ENCODE results near the gene ASIC5. TPM values are rescaled to one million over a fixed set of nuclear protein-coding genes. Genes with fewer than 3 reads are reported as not detected.

The ASIC5 gene
- polyA plus RNA-seq, 2 donors: not detected

- H3K36me3 ChIP-seq (ENCODE audit: control insufficient read depth in 2 of 2, insufficient read depth in 2 of 2, low read length in 1 of 2): no peaks in the 10 kb centered on the region
- no peak overlapping the region for H3K4me3 ChIP-seq (ENCODE audit: low read depth in 1 of 2, low read length in 2 of 2)
- H3K27me3 ChIP-seq (ENCODE audit: control insufficient read depth in 1 of 2, insufficient read depth in 2 of 2, low read length in 2 of 2): no peaks in the 10 kb centered on the region
- H3K27ac ChIP-seq (ENCODE audit: low read depth in 2 of 2, low read length in 1 of 2): no peak overlapping the region
- H3K9me3 ChIP-seq (ENCODE audit: control insufficient read depth in 2 of 2, insufficient read depth in 1 of 2, low read depth in 1 of 2, low read length in 1 of 2): no peaks in the 10 kb centered on the region
- no peaks in the 10 kb centered on the region for H3K4me1 ChIP-seq (ENCODE audit: control insufficient read depth in 2 of 2, insufficient read depth in 2 of 2, low read length in 1 of 2)
- WGBS, 2 donors: 74 to 81% methylated on average over 3 of the region's 3 CpGs
Observed at GRCh38 chr4:155883895-155884294, 17.8 kb upstream of the ASIC5 start.

- Histone ChIP-seq H3K4me3 (ENCODE audit: low read depth in 1 of 2, low read length in 2 of 2) (no peak overlapping the region), H3K27me3 (ENCODE audit: control insufficient read depth in 1 of 2, insufficient read depth in 2 of 2, low read length in 2 of 2) (no peaks in the 10 kb centered on the region)
- WGBS, 2 donors: 50 to 62% methylated on average over 1 of the region's 1 CpG
Observed at GRCh38 chr4:155881555-155881954, 15.5 kb upstream of the ASIC5 start.

GRCh38 chr4:155879767-155880166 lies 13.7 kb upstream of the ASIC5 start:
- H3K36me3 ChIP-seq (ENCODE audit: control insufficient read depth in 2 of 2, insufficient read depth in 2 of 2, low read length in 1 of 2): no peaks in the 10 kb centered on the region
- H3K27me3 ChIP-seq (ENCODE audit: control insufficient read depth in 1 of 2, insufficient read depth in 2 of 2, low read length in 2 of 2): no peaks in the 10 kb centered on the region
- H3K4me3 ChIP-seq (ENCODE audit: low read depth in 1 of 2, low read length in 2 of 2): no peak overlapping the region
- no peaks in the 10 kb centered on the region for H3K4me1 ChIP-seq (ENCODE audit: control insufficient read depth in 2 of 2, insufficient read depth in 2 of 2, low read length in 1 of 2)
- no peaks in the 10 kb centered on the region for H3K9me3 ChIP-seq (ENCODE audit: control insufficient read depth in 2 of 2, insufficient read depth in 1 of 2, low read depth in 1 of 2, low read length in 1 of 2)
- no peak overlapping the region for H3K27ac ChIP-seq (ENCODE audit: low read depth in 2 of 2, low read length in 1 of 2)

More at GRCh38 chr4:155881555-155881954, 15.5 kb upstream of the ASIC5 start:
- no peaks in the 10 kb centered on the region for H3K9me3 ChIP-seq (ENCODE audit: control insufficient read depth in 2 of 2, insufficient read depth in 1 of 2, low read depth in 1 of 2, low read length in 1 of 2)
- H3K27ac ChIP-seq (ENCODE audit: low read depth in 2 of 2, low read length in 1 of 2): no peak overlapping the region
- no peaks in the 10 kb centered on the region for H3K4me1 ChIP-seq (ENCODE audit: control insufficient read depth in 2 of 2, insufficient read depth in 2 of 2, low read length in 1 of 2)
- H3K36me3 ChIP-seq (ENCODE audit: control insufficient read depth in 2 of 2, insufficient read depth in 2 of 2, low read length in 1 of 2): no peaks in the 10 kb centered on the region

- no peaks in the 10 kb centered on the region for H3K27me3 ChIP-seq (ENCODE audit: control insufficient read depth in 1 of 2, insufficient read depth in 2 of 2, low read length in 2 of 2)
- H3K4me3 ChIP-seq (ENCODE audit: low read depth in 1 of 2, low read length in 2 of 2): no peak overlapping the region
- 30 to 36% methylated on average over 2 of the region's 2 CpGs for WGBS, 2 donors
- H3K4me1 ChIP-seq (ENCODE audit: control insufficient read depth in 2 of 2, insufficient read depth in 2 of 2, low read length in 1 of 2): no peaks in the 10 kb centered on the region
- H3K9me3 ChIP-seq (ENCODE audit: control insufficient read depth in 2 of 2, insufficient read depth in 1 of 2, low read depth in 1 of 2, low read length in 1 of 2): no peaks in the 10 kb centered on the region
- no peak overlapping the region for H3K27ac ChIP-seq (ENCODE audit: low read depth in 2 of 2, low read length in 1 of 2)
- H3K36me3 ChIP-seq (ENCODE audit: control insufficient read depth in 2 of 2, insufficient read depth in 2 of 2, low read length in 1 of 2): no peaks in the 10 kb centered on the region
Observed at GRCh38 chr4:155878611-155879010, 12.5 kb upstream of the ASIC5 start.

GRCh38 chr4:155877971-155878370 lies 11.9 kb upstream of the ASIC5 start:
- Histone ChIP-seq H3K4me1 (ENCODE audit: control insufficient read depth in 2 of 2, insufficient read depth in 2 of 2, low read length in 1 of 2) (no peaks in the 10 kb centered on the region), H3K27ac (ENCODE audit: low read depth in 2 of 2, low read length in 1 of 2) (no peak overlapping the region), H3K9me3 (ENCODE audit: control insufficient read depth in 2 of 2, insufficient read depth in 1 of 2, low read depth in 1 of 2, low read length in 1 of 2) (no peaks in the 10 kb centered on the region), H3K36me3 (ENCODE audit: control insufficient read depth in 2 of 2, insufficient read depth in 2 of 2, low read length in 1 of 2) (no peaks in the 10 kb centered on the region), H3K4me3 (ENCODE audit: low read depth in 1 of 2, low read length in 2 of 2) (no peak overlapping the region), H3K27me3 (ENCODE audit: control insufficient read depth in 1 of 2, insufficient read depth in 2 of 2, low read length in 2 of 2) (no peaks in the 10 kb centered on the region)
- 83 to 88% methylated on average over 4 of the region's 4 CpGs for WGBS, 2 donors

GRCh38 chr4:155875878-155876277 lies 9.8 kb upstream of the ASIC5 start:
- Histone ChIP-seq H3K36me3 (ENCODE audit: control insufficient read depth in 2 of 2, insufficient read depth in 2 of 2, low read length in 1 of 2) (no peaks in the 10 kb centered on the region), H3K4me1 (ENCODE audit: control insufficient read depth in 2 of 2, insufficient read depth in 2 of 2, low read length in 1 of 2) (no peaks in the 10 kb centered on the region), H3K9me3 (ENCODE audit: control insufficient read depth in 2 of 2, insufficient read depth in 1 of 2, low read depth in 1 of 2, low read length in 1 of 2) (no peaks in the 10 kb centered on the region), H3K4me3 (ENCODE audit: low read depth in 1 of 2, low read length in 2 of 2) (no peak overlapping the region), H3K27me3 (ENCODE audit: control insufficient read depth in 1 of 2, insufficient read depth in 2 of 2, low read length in 2 of 2) (no peaks in the 10 kb centered on the region), H3K27ac (ENCODE audit: low read depth in 2 of 2, low read length in 1 of 2) (no peak overlapping the region)
- WGBS, 2 donors: 78 to 79% methylated on average over 1 of the region's 1 CpG

- 45 to 46% methylated on average over 2 of the region's 2 CpGs for WGBS, 2 donors
- Histone ChIP-seq H3K27ac (ENCODE audit: low read depth in 2 of 2, low read length in 1 of 2) (no peak overlapping the region), H3K36me3 (ENCODE audit: control insufficient read depth in 2 of 2, insufficient read depth in 2 of 2, low read length in 1 of 2) (no peaks in the 10 kb centered on the region), H3K4me1 (ENCODE audit: control insufficient read depth in 2 of 2, insufficient read depth in 2 of 2, low read length in 1 of 2) (no peaks in the 10 kb centered on the region), H3K27me3 (ENCODE audit: control insufficient read depth in 1 of 2, insufficient read depth in 2 of 2, low read length in 2 of 2) (no peaks in the 10 kb centered on the region), H3K4me3 (ENCODE audit: low read depth in 1 of 2, low read length in 2 of 2) (no peak overlapping the region), H3K9me3 (ENCODE audit: control insufficient read depth in 2 of 2, insufficient read depth in 1 of 2, low read depth in 1 of 2, low read length in 1 of 2) (no peaks in the 10 kb centered on the region)
Observed at GRCh38 chr4:155855897-155856296, 10.2 kb downstream of the ASIC5 start.

GRCh38 chr4:155854582-155855226 lies 11.4 kb downstream of the ASIC5 start:
- H3K36me3 ChIP-seq (ENCODE audit: control insufficient read depth in 2 of 2, insufficient read depth in 2 of 2, low read length in 1 of 2): no peaks in the 10 kb centered on the region
- 70 to 71% methylated on average over 6 of the region's 6 CpGs for WGBS, 2 donors
- H3K4me3 ChIP-seq (ENCODE audit: low read depth in 1 of 2, low read length in 2 of 2): no peak overlapping the region
- no peak overlapping the region for H3K27ac ChIP-seq (ENCODE audit: low read depth in 2 of 2, low read length in 1 of 2)
- no peaks in the 10 kb centered on the region for H3K9me3 ChIP-seq (ENCODE audit: control insufficient read depth in 2 of 2, insufficient read depth in 1 of 2, low read depth in 1 of 2, low read length in 1 of 2)
- no peaks in the 10 kb centered on the region for H3K27me3 ChIP-seq (ENCODE audit: control insufficient read depth in 1 of 2, insufficient read depth in 2 of 2, low read length in 2 of 2)
- no peaks in the 10 kb centered on the region for H3K4me1 ChIP-seq (ENCODE audit: control insufficient read depth in 2 of 2, insufficient read depth in 2 of 2, low read length in 1 of 2)

- no peak overlapping the region for H3K27ac ChIP-seq (ENCODE audit: low read depth in 2 of 2, low read length in 1 of 2)
- H3K27me3 ChIP-seq (ENCODE audit: control insufficient read depth in 1 of 2, insufficient read depth in 2 of 2, low read length in 2 of 2): no peaks in the 10 kb centered on the region
Observed at GRCh38 chr4:155853189-155853588, 12.9 kb downstream of the ASIC5 start.

GRCh38 chr4:155849042-155849441 lies 17.0 kb downstream of the ASIC5 start:
- Histone ChIP-seq H3K4me1 (ENCODE audit: control insufficient read depth in 2 of 2, insufficient read depth in 2 of 2, low read length in 1 of 2) (no peaks in the 10 kb centered on the region), H3K4me3 (ENCODE audit: low read depth in 1 of 2, low read length in 2 of 2) (no peak overlapping the region), H3K9me3 (ENCODE audit: control insufficient read depth in 2 of 2, insufficient read depth in 1 of 2, low read depth in 1 of 2, low read length in 1 of 2) (no peaks in the 10 kb centered on the region), H3K27ac (ENCODE audit: low read depth in 2 of 2, low read length in 1 of 2) (no peak overlapping the region), H3K27me3 (ENCODE audit: control insufficient read depth in 1 of 2, insufficient read depth in 2 of 2, low read length in 2 of 2) (no peaks in the 10 kb centered on the region), H3K36me3 (ENCODE audit: control insufficient read depth in 2 of 2, insufficient read depth in 2 of 2, low read length in 1 of 2) (no peaks in the 10 kb centered on the region)
- 77 to 83% methylated on average over 4 of the region's 4 CpGs for whole genome bisulfite sequencing, 2 donors

More at GRCh38 chr4:155853189-155853588, 12.9 kb downstream of the ASIC5 start:
- Histone ChIP-seq H3K4me3 (ENCODE audit: low read depth in 1 of 2, low read length in 2 of 2) (no peak overlapping the region), H3K36me3 (ENCODE audit: control insufficient read depth in 2 of 2, insufficient read depth in 2 of 2, low read length in 1 of 2) (no peaks in the 10 kb centered on the region), H3K9me3 (ENCODE audit: control insufficient read depth in 2 of 2, insufficient read depth in 1 of 2, low read depth in 1 of 2, low read length in 1 of 2) (no peaks in the 10 kb centered on the region), H3K4me1 (ENCODE audit: control insufficient read depth in 2 of 2, insufficient read depth in 2 of 2, low read length in 1 of 2) (no peaks in the 10 kb centered on the region)
- 93% methylated on average over 3 of the region's 3 CpGs for WGBS, 2 donors

Data from esophagus (tissue), 2 donors.